Dendritic cell treated with granulocyte-macrophage colony-stimulating factor and Interleukin-4, amounts not matched to agents 40 ng/mL and 50 ng/mL, for 4 days (primary cell): ENCODE measurements around the gene PACSIN1.

Experiments used
- H3K27ac Mint-ChIP-seq: one replicate; pipeline ENCODE4 v1.8.0; 2022; ENCODE audit warnings: mild to moderate bottlenecking, mixed read lengths
- H3K27me3 Mint-ChIP-seq: one replicate; pipeline ENCODE4 v1.8.0; 2022; ENCODE audit warnings: mild to moderate bottlenecking, mixed read lengths
- H3K36me3 Mint-ChIP-seq: one replicate; pipeline ENCODE4 v1.8.0; 2022; ENCODE audit warnings: low read depth, mixed read lengths
- H3K4me1 Mint-ChIP-seq: one replicate; pipeline ENCODE4 v1.8.0; 2022; ENCODE audit warnings: low read depth, mixed read lengths
- H3K4me3 Mint-ChIP-seq: one replicate; pipeline ENCODE4 v1.8.0; 2022; ENCODE audit warnings: mild to moderate bottlenecking, moderate library complexity, mixed read lengths
- H3K9me3 Mint-ChIP-seq: one replicate; pipeline ENCODE4 v1.8.0; 2022; ENCODE audit warnings: mixed read lengths
- intact Hi-C: fragments of 100-400 bp; cut with micrococcal nuclease; formaldehyde crosslinking; loops from one replicate; pipeline ENCODE4 v1.15.0; 2022

Gene PACSIN1

DNA sequence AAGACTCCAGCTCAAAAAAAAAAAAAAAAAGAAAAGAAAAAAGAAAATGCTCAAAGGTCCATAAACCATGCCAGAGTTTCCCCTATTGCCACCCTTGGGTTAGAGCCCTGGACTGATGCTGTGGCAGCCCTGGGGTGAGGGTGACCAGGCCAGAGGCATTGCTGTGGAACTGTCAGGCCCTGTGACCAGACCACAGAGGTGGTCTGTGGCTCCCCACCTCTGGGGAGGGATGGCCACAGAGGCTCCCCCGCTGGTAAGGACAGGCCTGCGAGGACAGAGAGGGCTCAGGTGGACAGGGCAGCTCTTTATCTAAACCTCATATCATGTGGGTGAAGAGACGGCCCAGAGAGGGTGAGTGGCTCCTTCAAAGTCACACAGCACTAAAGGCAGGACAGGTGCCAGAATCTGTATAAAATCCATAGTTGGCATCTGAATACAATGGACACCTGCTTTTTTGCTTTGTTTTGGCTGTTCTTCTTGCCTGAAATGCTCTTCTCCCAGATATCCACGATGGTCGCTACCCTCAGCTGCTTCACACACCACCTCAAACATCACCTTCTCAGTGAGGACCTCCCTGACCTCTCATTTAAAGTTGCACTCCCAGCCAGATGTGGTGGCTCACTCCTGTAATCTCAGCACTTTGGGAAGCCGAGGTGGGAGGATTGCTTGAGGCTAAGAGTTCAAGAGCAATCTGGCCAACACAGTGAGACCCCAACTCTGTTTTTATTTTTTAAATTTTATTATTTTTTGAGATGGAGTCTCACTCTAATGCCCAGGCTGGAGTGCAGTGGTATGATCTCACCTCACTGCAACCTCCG lies 112.8 kb downstream of the PACSIN1 start:
- H3K27ac Mint-ChIP-seq: no peak overlapping the region
- H3K4me1 Mint-ChIP-seq: peaks cover 5% of the 10 kb centered on the region
- intact Hi-C loops: no loop called here
- no peaks in the 10 kb centered on the region for H3K9me3 Mint-ChIP-seq
- H3K36me3 Mint-ChIP-seq: peaks cover 20% of the 10 kb centered on the region
- peaks cover 3% of the 10 kb centered on the region for H3K27me3 Mint-ChIP-seq
- peak overlapping the region; percentile 27 for H3K4me3 Mint-ChIP-seq

DNA sequence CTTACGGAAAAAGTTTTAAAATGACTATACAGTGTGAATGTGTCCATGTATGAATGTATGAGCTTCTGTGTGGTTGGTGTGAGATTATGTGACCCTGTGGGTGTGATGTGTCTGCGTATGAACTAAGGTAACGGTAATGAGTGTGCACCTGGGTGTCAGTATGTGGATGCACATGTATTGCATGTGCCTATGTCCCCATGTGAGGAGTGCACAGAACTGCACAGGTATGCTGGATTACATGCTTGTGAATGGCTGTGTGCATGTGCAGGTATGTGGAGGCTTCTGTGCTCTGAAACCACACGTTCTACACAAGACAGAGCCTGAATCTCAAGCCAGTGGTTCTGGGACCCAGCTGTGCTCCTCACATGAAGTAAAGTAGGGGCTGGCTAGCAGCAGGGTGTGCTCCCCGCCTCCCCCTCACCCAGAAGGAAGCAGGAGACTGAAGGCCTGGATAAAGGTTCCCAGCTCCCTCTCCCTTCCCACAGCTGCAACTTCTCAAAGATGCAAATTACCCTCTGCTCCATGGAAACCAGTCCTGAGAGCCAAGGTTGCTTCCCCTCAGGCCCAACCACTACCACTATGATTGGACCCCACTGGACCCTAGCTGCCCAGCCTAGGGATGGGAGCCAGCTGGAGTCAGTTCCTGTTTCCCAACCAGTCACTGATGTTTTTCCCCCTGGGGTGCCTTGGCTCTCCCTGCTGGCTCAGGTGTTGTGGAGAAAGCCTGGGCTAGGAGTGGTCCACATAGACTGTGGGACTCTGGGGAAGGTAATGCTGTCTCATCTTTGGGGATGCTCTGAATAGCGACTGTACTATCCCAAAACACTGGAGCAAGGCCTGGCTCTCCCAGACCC lies 115.1 kb downstream of the PACSIN1 start:
- Mint-ChIP-seq H3K36me3 (peaks cover 39% of the 10 kb centered on the region), H3K27ac (no peak overlapping the region), H3K4me3 (no peak overlapping the region), H3K9me3 (no peaks in the 10 kb centered on the region), H3K27me3 (no peaks in the 10 kb centered on the region), H3K4me1 (peaks cover 5% of the 10 kb centered on the region)
- intact Hi-C loops: no loop called here

GRCh38 chr6:34581561-34581920 lies 115.7 kb downstream of the PACSIN1 start:
- Mint-ChIP-seq H3K27me3 (no peaks in the 10 kb centered on the region), H3K36me3 (peaks cover 45% of the 10 kb centered on the region), H3K4me1 (peaks cover 2% of the 10 kb centered on the region), H3K9me3 (no peaks in the 10 kb centered on the region), H3K4me3 (no peak overlapping the region), H3K27ac (no peak overlapping the region)
- intact Hi-C loops: no loop called here

DNA sequence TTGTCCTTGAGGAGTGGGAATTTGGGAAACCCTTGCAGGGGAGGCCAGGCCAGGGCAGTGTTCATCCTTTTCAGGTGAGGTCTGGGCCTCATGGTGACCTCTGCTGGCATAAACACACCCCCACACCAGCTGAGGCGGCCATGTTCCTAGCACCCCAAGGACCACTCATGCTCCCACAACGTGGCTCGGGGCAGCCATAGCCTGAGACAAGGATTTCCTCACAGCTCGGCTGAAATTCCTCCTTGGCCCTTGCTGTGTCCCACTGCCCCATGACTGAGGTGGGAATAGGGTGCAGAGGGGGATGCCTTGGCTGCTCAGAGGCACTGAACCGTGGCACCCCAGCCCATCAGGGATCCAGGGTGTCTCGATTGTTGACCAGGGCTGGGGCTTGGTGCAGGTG lies 117.6 kb downstream of the PACSIN1 start:
- Mint-ChIP-seq H3K27me3 (no peaks in the 10 kb centered on the region), H3K9me3 (no peaks in the 10 kb centered on the region)
- intact Hi-C loops: no loop called here

DNA sequence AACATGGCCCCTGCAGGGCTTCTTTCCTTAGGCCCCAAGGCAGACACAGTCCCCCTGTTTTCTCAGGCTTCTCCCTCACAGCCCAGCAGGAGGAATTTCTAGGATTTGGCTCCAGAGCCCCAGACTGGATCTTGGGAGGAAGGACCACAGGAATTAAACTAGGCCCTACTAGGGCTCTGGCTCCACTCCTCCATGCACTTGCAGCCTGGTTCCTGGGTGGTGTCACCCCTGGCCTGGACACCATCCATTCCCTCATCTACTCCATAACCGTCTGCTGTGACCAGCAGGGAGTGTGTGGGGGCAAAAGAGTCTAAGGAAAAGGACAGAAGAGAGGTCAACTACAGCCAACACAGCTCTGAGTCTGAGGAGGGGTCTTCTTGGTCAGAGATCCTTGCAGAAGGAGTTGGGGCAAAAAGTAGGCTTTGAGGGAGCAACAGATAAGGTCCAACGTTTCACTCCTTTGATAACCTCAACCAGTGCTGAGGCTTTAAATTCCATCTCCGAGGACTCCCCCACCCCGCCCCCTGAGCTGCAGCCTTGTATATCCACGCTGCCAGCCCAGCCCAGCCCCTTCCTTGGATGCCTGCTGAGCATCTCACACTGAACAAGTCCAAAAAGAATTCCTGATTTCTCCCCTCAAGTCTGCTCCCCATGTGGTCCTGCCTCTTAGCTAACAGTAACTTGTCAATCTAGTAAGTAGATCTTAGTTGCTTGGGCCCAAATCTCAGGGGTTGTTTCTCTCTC lies 118.2 kb downstream of the PACSIN1 start:
- H3K36me3 Mint-ChIP-seq: peaks cover 70% of the 10 kb centered on the region
- no peak overlapping the region for H3K27ac Mint-ChIP-seq
- no peaks in the 10 kb centered on the region for H3K4me1 Mint-ChIP-seq
- intact Hi-C loops: no loop called here
- H3K27me3 Mint-ChIP-seq: no peaks in the 10 kb centered on the region
- no peak overlapping the region for H3K4me3 Mint-ChIP-seq
- no peaks in the 10 kb centered on the region for H3K9me3 Mint-ChIP-seq

More for the DNA sequence above, 117.6 kb downstream of the PACSIN1 start:
- H3K36me3 Mint-ChIP-seq: peaks cover 64% of the 10 kb centered on the region
- no peaks in the 10 kb centered on the region for H3K4me1 Mint-ChIP-seq
- no peak overlapping the region for H3K27ac Mint-ChIP-seq
- no peak overlapping the region for H3K4me3 Mint-ChIP-seq

- intact Hi-C loops: no loop called here
- H3K36me3 Mint-ChIP-seq: peaks cover 77% of the 10 kb centered on the region
- no peaks in the 10 kb centered on the region for H3K4me1 Mint-ChIP-seq
- no peak overlapping the region for H3K4me3 Mint-ChIP-seq
- H3K27ac Mint-ChIP-seq: no peak overlapping the region
- no peaks in the 10 kb centered on the region for H3K27me3 Mint-ChIP-seq
- no peaks in the 10 kb centered on the region for H3K9me3 Mint-ChIP-seq
Observed at GRCh38 chr6:34584694-34585093, 118.8 kb downstream of the PACSIN1 start.
